ENCODE results near the gene PGAP2. TPM values are rescaled to one million over a fixed set of nuclear protein-coding genes. Genes with fewer than 3 reads are reported as not detected.

The PGAP2 gene
- total and polyA plus RNA-seq, 10 of the 15 experiments (the other 5 are each of a cell fraction or from before 2014, with no cell fraction given), result 12.3 to 37.4 (median 31.9) TPM

GRCh38 chr11:3835751-3836150, 27.4 kb downstream of the PGAP2 start (continued):
- TF ChIP-seq, protein P1, sequence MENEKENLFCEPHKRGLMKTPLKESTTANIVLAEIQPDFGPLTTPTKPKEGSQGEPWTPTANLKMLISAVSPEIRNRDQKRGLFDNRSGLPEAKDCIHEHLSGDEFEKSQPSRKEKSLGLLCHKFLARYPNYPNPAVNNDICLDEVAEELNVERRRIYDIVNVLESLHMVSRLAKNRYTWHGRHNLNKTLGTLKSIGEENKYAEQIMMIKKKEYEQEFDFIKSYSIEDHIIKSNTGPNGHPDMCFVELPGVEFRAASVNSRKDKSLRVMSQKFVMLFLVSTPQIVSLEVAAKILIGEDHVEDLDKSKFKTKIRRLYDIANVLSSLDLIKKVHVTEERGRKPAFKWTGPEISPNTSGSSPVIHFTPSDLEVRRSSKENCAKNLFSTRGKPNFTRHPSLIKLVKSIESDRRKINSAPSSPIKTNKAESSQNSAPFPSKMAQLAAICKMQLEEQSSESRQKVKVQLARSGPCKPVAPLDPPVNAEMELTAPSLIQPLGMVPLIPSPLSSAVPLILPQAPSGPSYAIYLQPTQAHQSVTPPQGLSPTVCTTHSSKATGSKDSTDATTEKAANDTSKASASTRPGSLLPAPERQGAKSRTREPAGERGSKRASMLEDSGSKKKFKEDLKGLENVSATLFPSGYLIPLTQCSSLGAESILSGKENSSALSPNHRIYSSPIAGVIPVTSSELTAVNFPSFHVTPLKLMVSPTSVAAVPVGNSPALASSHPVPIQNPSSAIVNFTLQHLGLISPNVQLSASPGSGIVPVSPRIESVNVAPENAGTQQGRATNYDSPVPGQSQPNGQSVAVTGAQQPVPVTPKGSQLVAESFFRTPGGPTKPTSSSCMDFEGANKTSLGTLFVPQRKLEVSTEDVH (IDR thresholded peaks at IDR 0.05; ENCODE audit: low read depth, partially characterized antibody), result no peak
- TF ChIP-seq TCF7 (IDR thresholded peaks at IDR 0.05; ENCODE audit: borderline replicate concordance), result no peak

DNA sequence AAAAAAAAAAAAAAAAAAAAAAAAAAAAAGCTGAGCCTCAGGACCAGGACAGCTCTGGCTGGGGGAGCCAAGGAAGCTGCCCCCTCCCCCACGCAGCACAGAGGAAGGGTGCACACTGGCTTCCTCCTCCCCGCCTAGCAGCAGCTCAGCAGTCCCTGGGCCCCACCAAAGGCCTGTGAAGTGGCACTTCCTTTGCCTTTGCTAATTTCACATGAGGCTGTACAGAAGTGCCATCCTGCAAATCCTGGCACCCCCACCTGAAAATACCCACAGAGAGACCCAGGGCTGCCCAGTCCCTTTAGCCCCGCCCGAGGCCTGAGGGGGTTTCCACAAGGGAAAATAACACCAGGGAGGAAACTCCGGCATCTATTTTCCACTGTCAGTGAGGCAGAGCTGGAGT, 28.5 kb downstream of the PGAP2 start:
- CTCF ChIA-PET, result interaction anchor here (0.8 to 39.6 kb wide), 8 partner anchors 11 to 232 kb away, joined by 3 to 1047 read pairs (median 6); partner anchors contain the start of gene STIM1
- H3K4me2 ChIP-seq (ENCODE audit: control insufficient read depth, insufficient read depth), result peak overlapping the region; percentile 43
- RAD21 ChIA-PET (ENCODE audit: unreplicated experiment), result interaction anchor here (0.7 to 12.7 kb wide), 11 partner anchors 11 to 457 kb away, joined by 3 to 304 read pairs (median 4); partner anchors contain the start of genes NUP98, STIM1 and ZNF195
- BruUV-seq (replicated peaks), result no TSS peak
- H3K36me3 ChIP-seq (ENCODE audit: control insufficient read depth in 2 of 2, insufficient read depth in 2 of 2, low read length in 1 of 2), result peaks cover 5 to 14% of the 10 kb centered on the region in 2 experiments; a peak in 3 of 4 replicates
- WGBS (ENCODE audit: insufficient coverage, insufficient replicate concordance, low lambda C conversion rate, missing lambda C conversion rate), result 0% methylated on average over 5 of the region's 5 CpGs
- intact Hi-C loops (cut with micrococcal nuclease; ENCODE audit: unreplicated experiment) (no loop called here), in situ Hi-C loops (cut with MboI) (loop anchor here (25.0 kb wide), 1 partner anchor 550 kb away; the partner anchor contains the start of gene TRIM21)
- peak overlapping the region; percentile 98 for H3K4me3 ChIP-seq
- POLR2A ChIA-PET, result interaction anchor here (0.6 to 12.0 kb wide), 9 partner anchors 11 to 260 kb away, joined by 3 to 242 read pairs (median 5); partner anchors contain the start of gene STIM1
- H3K79me2 ChIP-seq (ENCODE audit: control insufficient read depth, insufficient read depth, low read length), result peaks cover 86% of the 10 kb centered on the region
- no peaks in the 10 kb centered on the region for H3K27me3 ChIP-seq (replicated peaks in 1 of 2; ENCODE audit: control insufficient read depth in 2 of 2, insufficient read depth in 2 of 2, low read length in 1 of 2)
- no peak for FAIRE-seq
- SMC1A ChIA-PET (ENCODE audit: uncharacterized antibody, unreplicated experiment), result interaction anchor here (0.7 to 12.4 kb wide), 13 partner anchors 12 to 262 kb away, joined by 3 to 188 read pairs (median 4); partner anchors contain the start of genes PGAP2 and STIM1
- peak overlapping the region; percentile 82 for H3K27ac ChIP-seq (ENCODE audit: control insufficient read depth, insufficient read depth)
- no peaks in the 10 kb centered on the region for H4K20me1 ChIP-seq (ENCODE audit: control insufficient read depth, insufficient read depth)
- no peaks in the 10 kb centered on the region for H3K9me3 ChIP-seq (replicated peaks; ENCODE audit: control insufficient read depth, insufficient read depth, low read length)
- peaks cover 33% of the 10 kb centered on the region for H3K4me1 ChIP-seq (ENCODE audit: control insufficient read depth, insufficient read depth, low read length)
- H2AFZ ChIP-seq (ENCODE audit: control insufficient read depth, low read depth, low read length), result no peak overlapping the region
- peak overlapping the region; percentile 31 for H3K9ac ChIP-seq (ENCODE audit: control insufficient read depth, insufficient read depth, low read length)
- no peak for DNase-seq (ENCODE audit: low read depth, low spot score)
- peak; percentile 4 for ATAC-seq
- TF ChIP-seq NFYA (IDR thresholded peaks at IDR 0.05; ENCODE audit: borderline replicate concordance, low read depth, low read length) (no peak), BHLHE40 (IDR thresholded peaks at IDR 0.05; ENCODE audit: borderline replicate concordance in 1 of 2, low read depth in 2 of 2, low read length in 1 of 2) (no peak), SP1 (IDR thresholded peaks at IDR 0.05; ENCODE audit: low read depth, low read length) (no peak), EGR1 (IDR thresholded peaks at IDR 0.05; ENCODE audit: borderline replicate concordance in 1 of 2, low read depth in 2 of 2, low read length in 2 of 2) (no peak), YBX1 (IDR thresholded peaks at IDR 0.05) (no peak), IKZF2 (IDR thresholded peaks at IDR 0.05) (peak in 1 of 2 experiments; percentile 38; a peak in 2 of 4 replicates), CREM (IDR thresholded peaks at IDR 0.05; ENCODE audit: low read depth) (no peak), ZNF274 (IDR thresholded peaks at IDR 0.05; ENCODE audit: insufficient read depth, insufficient read length) (no peak), RUNX3 (IDR thresholded peaks at IDR 0.05; ENCODE audit: low read length) (peak; percentile 32; the same call in 1 of the 2 replicates), NFIC (IDR thresholded peaks at IDR 0.05; ENCODE audit: low read depth, low read length) (no peak), CHD4 (IDR thresholded peaks at IDR 0.05) (no peak), CHD2 (IDR thresholded peaks at IDR 0.05; ENCODE audit: borderline replicate concordance, low read depth, low read length) (0 out of 2 replicates have a peak, but pooled peaks have one; percentile 19), MTA3 (IDR thresholded peaks at IDR 0.05; ENCODE audit: borderline replicate concordance, low read length) (no peak)
- TF ChIP-seq, protein P2, sequence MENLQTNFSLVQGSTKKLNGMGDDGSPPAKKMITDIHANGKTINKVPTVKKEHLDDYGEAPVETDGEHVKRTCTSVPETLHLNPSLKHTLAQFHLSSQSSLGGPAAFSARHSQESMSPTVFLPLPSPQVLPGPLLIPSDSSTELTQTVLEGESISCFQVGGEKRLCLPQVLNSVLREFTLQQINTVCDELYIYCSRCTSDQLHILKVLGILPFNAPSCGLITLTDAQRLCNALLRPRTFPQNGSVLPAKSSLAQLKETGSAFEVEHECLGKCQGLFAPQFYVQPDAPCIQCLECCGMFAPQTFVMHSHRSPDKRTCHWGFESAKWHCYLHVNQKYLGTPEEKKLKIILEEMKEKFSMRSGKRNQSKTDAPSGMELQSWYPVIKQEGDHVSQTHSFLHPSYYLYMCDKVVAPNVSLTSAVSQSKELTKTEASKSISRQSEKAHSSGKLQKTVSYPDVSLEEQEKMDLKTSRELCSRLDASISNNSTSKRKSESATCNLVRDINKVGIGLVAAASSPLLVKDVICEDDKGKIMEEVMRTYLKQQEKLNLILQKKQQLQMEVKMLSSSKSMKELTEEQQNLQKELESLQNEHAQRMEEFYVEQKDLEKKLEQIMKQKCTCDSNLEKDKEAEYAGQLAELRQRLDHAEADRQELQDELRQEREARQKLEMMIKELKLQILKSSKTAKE (IDR thresholded peaks at IDR 0.05; ENCODE audit: low read depth, poor library complexity, severe bottlenecking), result no peak
- TF ChIP-seq, protein P3, sequence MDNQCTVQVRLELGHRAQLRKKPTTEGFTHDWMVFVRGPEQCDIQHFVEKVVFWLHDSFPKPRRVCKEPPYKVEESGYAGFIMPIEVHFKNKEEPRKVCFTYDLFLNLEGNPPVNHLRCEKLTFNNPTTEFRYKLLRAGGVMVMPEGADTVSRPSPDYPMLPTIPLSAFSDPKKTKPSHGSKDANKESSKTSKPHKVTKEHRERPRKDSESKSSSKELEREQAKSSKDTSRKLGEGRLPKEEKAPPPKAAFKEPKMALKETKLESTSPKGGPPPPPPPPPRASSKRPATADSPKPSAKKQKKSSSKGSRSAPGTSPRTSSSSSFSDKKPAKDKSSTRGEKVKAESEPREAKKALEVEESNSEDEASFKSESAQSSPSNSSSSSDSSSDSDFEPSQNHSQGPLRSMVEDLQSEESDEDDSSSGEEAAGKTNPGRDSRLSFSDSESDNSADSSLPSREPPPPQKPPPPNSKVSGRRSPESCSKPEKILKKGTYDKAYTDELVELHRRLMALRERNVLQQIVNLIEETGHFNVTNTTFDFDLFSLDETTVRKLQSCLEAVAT (IDR thresholded peaks at IDR 0.05), result peak; percentile 4; the same call in 1 of the 2 replicates

Data from GM12878 (cell line).